ENCODE data around the gene PON3.

The PON3 gene

DNA sequence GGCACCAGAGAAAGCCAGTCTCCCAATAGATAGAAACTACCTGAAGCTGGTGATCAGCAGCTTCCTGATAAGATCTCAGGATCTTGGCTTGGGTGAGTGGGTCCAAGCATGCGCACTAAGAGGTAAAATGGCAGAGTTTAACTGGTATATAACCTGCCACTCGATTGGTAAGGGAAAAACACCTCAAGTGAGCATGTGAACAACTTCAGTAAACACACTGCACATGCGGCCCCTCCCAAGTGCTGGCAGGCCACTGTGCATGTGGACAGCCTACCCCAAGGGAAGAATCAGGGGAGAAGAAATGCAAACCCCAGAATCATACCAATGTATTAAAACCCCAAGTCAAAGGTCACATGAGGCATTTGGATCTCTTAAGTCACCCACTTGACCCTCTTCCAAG lies 54.1 kb downstream of the PON3 start:
- no peak for DNase-seq (ENCODE audit: low read depth in 2 of 2)

DNA sequence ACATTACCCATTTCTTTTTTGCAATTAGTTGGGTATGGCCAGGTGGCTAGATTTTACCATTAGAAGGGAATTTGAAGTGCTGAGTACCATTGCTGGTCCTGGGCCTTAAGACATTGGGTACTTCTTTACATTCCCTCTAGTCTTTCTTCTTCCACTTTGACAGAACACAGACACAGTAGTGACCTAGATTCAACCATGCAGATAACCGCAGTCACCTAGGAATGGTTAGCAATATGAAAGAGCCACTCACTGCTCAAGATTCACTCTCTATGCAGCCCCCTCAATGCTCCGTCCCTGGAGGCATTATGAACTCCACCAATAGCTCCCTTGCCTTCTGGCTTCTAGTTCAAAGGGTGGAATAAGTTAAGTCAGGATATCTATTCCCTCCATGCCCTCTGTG lies 55.7 kb downstream of the PON3 start:
- DNase-seq (ENCODE audit: low read depth in 2 of 2) = no peak

DNA sequence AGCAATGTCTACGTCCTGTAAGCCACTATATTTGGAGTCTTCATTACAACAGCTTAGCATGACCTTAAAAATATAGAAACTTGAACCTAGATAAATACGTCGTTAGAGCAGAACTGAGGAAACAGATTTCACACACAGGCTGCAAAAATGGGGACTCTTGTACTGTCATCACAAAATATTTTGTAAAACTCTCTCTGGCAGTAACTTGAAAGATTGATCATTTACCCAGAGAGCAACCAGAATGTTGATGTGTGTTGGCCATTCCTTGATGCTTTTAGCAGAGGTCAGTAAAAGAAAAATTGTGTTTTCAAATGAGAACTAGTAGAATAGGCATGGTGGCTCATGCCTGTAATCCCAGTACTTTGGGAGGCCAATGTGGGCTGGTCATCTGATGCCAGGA lies 57.3 kb downstream of the PON3 start:
- no peak for DNase-seq (ENCODE audit: low read depth in 2 of 2)

DNA sequence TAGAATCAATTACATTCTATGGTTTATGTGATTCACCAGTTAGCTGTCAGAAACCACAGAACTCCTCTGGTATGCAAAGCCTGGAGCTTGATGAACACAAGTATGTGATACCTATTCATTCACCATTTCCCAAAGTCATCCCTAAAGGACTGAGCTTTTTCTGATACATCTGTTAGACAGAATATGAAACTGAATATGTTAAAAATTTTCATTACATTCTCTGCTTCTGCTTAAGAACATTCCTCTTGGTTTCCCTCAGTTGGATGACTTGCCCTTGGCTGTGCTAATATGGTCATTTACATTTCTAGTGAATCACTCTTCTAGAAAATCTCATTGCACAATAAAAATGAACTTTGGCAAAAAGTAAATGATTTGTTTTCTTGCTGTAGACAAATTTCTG lies 61.1 kb downstream of the PON3 start:
- no peak for DNase-seq (ENCODE audit: low read depth in 2 of 2)

DNA sequence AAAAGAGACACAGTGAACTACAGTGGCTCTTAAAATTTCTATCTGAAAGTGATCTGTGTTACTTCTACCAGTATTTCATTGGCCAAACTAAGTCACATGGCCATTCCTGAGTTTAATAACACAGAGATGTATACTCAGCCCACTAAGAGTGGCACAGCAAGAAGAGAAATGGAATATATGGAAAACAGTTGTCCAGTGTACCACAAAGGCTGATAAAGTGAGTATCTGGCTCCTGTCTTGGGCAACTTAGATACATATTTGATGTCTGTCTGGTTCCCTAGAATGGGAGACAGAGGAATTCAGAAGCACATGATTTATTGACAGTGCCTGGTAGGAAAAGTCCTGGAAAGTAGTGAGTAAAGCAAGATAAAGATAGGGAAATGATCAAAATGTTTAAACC lies 61.7 kb downstream of the PON3 start:
- DNase-seq (ENCODE audit: low read depth in 2 of 2) = no peak

DNA sequence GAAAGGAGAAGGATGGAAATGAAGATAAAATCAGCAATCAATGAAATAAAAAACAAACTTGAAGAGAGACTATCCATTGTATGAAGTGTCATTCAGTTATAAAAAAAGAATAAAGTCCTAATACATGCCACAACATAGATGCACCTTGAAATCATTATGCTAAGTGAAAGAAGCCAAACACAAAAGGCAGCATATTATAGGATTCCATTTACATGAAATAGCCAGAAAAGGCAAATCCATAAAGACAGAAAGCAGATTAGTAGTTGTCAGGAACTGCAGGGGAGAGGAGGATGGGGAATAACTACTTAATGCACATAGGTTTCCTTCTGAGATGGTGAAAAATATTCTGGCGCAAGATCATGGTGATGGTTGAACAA lies 65.2 kb downstream of the PON3 start:
- no peak for DNase-seq (ENCODE audit: low read depth in 2 of 2)

DNA sequence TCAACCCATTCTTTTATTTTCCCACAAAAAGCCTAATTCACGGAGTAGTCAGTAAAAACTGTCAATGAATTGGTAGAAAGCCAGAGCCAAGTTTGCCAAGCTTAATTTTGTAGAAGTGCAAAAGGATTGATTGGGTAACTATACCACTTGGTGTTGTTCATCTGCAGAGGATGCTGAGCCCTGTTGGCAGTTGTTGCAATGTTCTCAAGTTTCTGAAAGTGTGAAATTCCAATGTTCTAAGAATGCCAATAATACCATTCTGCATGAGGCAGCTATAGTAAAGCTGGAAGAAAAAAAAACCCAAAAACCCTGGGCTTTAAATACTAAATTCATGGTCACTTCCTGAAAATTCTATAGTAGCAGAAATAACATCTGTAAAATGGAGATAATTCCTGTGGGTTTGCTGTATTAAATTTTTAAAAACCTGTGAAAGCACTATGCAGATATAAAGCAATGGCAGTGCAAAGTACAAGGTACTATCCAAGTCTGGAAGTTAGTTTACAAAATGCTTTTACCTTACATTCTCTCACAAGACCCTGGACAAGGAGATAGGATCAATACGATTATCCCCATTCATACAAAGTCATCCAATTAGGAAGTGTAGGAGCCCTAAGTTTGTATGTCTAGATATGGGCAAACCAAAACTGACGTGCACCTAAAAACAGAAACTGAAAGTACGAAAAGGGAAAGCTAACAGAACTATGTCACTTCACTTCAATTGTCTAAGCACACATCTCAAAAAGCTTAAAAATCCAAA lies 65.8 kb downstream of the PON3 start:
- DNase-seq (ENCODE audit: low read depth in 2 of 2) = no peak

DNA sequence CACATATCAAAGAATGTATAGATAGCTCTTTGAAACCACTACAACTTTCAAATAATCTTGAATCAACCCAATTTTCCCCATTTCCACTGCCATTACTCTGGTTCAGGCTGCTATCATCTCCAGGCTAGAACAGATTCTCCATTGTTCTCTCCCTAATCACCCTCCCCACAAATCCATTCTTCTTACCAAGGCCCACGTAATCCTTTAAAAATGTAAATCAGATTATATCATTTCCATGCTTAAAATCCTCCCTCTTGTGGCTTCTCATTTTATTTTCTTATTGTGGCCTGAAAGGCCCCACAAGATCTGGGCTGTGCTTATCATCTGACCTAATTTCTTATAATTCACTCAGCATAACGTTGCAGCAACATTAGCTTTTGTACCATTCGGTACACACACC lies 68.8 kb downstream of the PON3 start:
- DNase-seq (ENCODE audit: low read depth in 2 of 2) = no peak

DNA sequence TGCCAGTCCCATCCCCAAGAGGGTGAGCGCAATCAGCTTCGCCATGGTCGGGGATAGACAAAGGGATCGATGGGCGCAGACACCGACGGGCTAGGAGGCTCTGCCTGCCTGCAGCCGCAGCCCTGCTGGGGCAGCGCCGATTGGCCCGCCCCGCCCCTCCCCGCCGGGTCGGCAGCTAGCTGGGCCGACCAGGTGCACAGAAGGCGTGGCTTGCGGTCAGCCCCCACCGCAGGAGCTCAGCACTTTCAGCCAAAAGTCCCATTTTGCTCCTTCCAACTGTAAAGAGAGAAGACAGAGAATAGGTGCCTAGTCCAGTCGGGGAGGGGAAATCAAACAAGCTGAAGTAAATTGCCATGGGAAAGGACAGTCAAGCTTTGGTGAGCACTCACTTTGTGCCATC lies 71.7 kb downstream of the PON3 start, which contains the start of gene PON1:
TSS of gene PON1 (minus strand) at position 102 of the 400 bp plus-strand sequence. CDS start at position 45, 57 bp downstream.
- DNase-seq (ENCODE audit: low read depth in 2 of 2) = no peak

DNA sequence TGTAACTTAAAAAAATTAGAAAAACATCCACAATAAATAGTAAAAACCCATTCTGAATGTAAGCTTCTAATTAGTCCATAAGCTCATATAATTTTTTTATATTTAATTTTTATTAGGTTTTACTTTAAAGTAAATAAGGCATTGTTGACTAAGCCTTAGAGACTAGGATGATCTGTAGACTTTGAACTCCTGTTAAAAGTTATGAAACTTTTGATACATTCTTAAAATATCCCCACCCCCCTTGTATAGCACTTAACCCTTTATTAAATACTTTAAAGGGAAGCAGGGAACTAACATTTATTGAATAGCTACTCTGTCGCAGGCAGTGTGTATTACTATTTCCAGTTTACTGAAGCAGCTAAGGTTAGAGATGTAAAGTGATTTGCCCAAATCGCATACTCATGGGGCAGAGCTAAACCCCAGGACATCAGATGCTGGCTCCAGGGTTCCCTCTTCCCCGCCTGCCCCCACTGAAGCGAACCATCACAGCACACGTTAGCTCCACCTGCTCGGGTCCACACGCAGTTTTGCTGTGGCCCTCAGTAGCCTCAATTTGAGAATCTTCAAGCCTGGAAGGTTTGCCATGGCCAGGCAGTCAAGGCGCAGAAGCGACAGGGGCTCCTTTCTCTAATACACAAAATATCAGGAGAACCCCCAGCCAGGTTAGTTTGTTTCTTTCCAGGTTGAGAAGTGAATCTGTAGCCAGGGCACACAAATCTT lies 72.6 kb downstream of the PON3 start:
- DNase-seq (ENCODE audit: low read depth in 2 of 2) = no peak

DNA sequence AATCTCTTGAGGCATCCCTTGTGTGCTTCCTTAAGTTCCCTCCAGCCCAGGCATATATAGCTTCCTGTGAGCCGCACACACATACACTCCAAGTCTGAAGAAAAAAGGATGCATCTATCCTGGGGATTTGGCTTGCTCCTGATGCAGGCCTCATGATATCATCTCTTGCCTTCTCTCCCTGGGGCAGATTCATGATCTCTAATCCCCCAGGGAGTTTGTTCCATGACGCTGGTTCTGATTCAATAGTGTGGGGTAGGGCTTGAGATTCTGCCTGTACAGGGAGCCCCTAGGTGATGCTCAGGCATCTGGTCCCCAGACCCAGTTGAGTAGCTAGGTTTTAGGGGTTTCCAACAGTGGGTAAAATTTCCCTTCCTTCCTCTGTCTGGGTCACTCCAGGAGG lies 73.3 kb downstream of the PON3 start:
- no peak for DNase-seq (ENCODE audit: low read depth in 2 of 2)

DNA sequence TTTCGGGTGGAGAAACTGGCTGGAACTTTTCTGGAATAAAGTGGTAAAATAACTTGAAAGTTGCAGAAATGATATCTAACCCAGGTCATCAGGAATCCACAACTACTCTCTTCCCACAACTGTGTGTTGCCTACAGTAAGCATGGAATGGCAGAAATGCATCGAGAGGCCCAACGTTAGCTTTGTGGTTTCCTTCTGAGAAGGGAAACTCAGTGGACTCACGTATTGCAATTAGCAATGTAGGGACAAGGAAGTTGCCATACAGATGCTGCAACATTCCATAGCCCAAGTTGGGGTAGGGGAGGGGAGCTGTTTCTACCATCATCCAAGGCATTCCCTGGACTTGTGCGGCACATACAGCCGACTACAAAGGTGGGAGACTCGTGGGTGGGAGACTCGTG lies 73.8 kb downstream of the PON3 start:
- DNase-seq (ENCODE audit: low read depth in 2 of 2) = no peak

DNA sequence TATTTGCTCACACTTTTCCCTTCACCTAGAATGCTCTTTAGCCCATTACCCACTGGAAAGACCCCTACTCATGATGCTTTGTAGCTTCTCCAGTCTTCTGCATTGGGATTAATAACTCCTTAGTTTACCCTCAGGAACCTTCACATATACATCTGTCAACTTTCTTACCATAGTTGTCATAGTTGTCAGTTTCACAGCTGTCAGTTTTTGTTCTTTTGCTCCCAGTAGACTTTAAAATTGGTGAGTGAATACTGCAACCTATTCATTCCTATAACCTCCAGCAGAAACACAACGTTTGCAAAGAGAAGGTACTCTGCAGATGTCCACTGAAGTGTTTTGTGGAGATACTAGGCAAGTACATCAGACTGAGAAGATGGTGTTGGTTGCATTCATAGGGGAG lies 74.5 kb downstream of the PON3 start:
- DNase-seq (ENCODE audit: low read depth in 2 of 2) = no peak

DNA sequence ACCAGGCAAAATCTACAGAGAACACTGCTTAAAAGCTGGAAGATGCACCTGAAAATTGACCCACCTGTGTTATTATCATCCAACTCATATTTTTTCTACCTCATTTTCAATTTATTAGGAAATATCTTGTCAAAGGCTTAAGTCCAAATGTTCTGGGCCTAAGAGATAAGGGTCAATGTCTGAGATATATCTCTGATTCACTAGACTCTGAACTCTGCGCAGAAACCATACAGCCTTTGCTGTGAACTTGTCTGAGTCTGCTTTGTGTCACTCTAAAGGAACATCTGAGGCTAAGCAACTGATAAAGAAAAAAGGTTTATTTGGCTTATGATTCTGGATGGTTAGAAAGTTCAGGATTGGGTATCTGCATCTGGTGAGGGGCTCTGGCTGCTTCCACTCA lies 75.5 kb downstream of the PON3 start:
- DNase-seq (ENCODE audit: low read depth in 2 of 2) = no peak

DNA sequence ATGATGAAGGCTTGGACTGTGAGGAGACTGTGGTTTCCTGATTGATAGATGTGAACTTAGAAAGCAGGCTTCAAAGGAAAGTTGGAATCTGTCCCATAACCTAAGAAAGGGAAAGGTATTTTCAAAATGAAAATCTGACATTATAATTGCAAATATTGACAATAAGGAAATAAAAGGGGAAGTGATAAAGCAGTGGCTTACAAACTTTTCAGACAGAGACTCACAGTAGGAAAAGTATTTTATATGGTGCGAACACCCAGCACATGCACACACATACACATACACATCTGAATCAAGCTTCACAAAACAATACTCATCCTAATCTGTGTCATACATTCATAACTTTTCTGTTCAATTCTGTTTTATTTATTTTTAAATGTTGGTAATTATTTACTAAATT lies 76.6 kb downstream of the PON3 start:
- DNase-seq (ENCODE audit: low read depth in 2 of 2) = no peak

DNA sequence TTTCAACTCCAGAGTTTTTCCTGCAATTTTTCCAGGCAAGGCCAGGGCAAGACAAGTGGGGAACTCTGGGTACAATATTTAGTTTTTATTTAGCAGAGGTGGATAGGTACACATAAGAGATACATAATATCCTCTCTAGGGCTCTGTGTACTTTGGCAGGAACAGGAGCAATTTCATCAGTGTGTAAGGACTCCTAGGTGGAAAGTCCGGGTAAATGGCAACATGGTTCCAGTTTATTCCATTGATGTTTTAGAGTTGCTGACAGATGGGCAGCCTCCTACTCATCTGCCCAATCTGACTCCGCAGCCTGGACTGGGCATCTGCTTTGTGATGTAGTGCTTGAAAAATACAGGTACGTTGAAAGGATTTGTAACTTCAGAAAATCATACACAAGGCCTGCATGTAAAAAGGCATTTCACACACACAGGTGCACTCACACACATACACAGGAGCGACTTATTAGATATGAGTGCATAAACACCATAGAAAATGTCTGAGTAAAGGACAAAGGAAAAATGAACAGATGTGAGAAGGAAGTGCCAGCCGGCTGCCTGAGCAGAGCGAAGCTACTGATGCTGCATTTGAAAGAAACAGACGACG lies 77.6 kb downstream of the PON3 start:
- no peak for DNase-seq (ENCODE audit: low read depth in 2 of 2)

DNA sequence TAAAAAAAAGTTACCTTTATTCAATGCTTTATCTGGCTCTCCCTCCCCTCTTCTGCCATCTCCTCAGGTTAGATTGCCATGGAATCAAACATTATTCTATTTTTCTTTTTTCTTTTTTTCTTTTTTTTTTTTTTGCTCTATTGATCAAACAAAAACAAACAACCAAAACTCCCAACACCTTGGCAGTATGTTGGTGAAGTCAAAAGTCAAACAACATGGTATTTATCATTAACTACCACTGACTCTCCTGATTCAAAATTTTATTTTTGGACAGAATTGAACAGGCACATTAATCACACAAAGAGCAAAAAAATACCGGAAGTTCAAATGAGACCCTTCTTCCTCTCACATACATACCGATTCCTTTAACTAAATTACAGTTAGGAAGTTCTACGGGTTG lies 78.2 kb downstream of the PON3 start:
- no peak for DNase-seq (ENCODE audit: low read depth in 2 of 2)

DNA sequence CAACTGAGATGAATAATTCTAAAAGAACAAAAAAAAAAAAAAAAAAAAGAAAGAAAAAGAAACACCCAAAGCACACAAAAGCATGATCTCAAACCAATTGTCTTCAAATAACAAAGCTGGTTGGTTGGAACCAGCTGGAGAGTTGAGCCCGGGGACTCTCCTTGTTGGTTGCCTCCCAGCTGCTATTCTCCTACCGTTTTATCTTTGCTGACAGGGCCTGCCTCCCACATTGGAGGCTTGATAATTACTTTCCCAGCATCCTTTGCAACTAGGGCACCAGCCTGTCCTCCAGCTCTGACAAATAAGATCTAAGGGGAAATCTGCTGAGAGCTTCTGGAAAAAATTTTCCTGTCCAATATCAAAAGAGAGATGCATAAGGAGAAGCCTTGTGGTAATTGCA lies 78.6 kb downstream of the PON3 start:
- DNase-seq (ENCODE audit: low read depth in 2 of 2) = no peak

DNA sequence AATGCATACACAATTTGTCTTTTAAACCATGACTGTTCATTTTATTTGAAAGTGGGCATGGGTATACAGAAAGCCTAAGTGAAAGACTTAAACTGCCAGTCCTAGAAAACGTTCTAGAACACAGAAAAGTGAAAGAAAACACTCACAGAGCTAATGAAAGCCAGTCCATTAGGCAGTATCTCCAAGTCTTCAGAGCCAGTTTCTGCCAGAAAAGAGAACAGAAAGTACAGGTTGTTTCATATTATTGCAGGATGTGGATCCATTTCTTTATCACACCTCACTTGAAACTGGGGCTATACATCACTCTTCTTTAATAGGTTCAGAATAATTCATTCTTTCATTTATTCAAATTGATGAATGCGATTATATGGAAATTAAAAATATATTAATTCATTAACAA lies 79.6 kb downstream of the PON3 start:
- no peak for DNase-seq (ENCODE audit: low read depth in 2 of 2)

DNA sequence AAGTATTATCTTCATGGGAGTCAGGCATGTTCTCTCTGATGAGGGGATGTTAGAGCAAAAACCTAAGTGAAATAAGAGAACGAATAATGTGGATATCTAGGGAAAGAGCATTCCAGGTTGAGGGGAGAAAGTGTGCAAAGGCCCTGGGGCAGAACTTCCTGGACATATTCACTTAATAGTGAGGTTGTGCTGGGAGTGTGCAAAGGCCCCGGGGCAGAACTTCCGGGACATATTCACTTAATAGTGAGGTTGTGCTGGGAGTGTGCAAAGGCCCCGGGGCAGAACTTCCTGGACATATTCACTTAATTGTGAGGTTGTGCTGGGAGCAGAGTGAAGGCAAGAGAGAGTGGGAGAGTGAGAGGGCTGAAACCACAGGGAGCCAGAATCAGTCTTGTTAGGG lies 83.6 kb downstream of the PON3 start:
- DNase-seq (ENCODE audit: low read depth in 2 of 2) = no peak

DNA sequence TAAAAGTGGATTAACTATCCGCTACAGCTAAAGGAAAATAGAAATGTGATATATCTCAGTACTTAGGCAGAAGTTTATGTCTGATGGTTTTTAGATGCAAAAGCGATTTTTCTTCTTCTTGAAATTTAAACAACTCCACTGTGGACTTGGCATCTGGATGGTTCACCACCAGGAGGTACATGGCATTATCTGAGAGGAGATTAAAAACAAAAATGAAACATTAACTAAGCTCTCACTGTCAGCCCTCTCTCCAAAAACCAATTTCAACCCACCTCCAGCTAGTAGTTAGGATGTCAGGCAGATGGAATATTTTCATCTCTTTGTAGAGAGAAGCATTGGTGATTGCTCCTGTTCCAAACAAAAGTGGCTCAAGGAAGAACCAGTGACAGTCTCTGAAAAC lies 84.8 kb downstream of the PON3 start:
- DNase-seq (ENCODE audit: low read depth in 2 of 2) = no peak

DNA sequence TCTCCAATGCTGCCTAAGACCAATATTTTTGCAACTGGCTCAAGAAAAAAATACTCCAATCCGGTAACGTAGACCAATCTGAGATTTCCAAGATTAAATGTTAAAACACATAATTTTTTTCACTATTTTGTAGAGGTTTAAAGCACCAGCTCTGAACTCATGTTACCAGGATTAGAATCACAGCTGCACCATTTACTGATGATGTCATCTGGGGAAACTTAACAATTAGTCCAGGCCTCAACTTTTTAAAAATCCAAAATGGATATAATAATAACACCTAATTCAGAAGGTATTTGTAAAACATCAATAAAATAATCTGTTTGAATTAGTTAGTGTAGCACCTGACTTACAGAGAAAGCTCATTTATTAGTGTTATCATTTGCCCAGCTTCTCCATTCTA lies 86.2 kb downstream of the PON3 start:
- no peak for DNase-seq (ENCODE audit: low read depth in 2 of 2)
